HEK293T (cell line): ENCODE results near the gene MAPK8IP3.

Experiments used
- ARNT ChIP-seq: fragments of 450-650 bp; IDR thresholded peaks from 2 replicates; pipeline ENCODE4 v1.6.1; 2017; ENCODE audit warnings: mild to moderate bottlenecking
- BHLHE40 ChIP-seq: fragments of 450-650 bp; IDR thresholded peaks from 2 replicates; pipeline ENCODE4 v1.6.1; 2016; ENCODE audit warnings: mild to moderate bottlenecking, moderate library complexity, borderline replicate concordance
- CTBP1 ChIP-seq: fragments of 450-650 bp; IDR thresholded peaks from 2 replicates; pipeline ENCODE4 v1.6.1; 2016; ENCODE audit warnings: borderline replicate concordance
- FOXK2 ChIP-seq: fragments of 450-650 bp; IDR thresholded peaks from 2 replicates; pipeline ENCODE4 v1.6.1; 2016; ENCODE audit warnings: mild to moderate bottlenecking
- PKNOX1 ChIP-seq: fragments of 450-650 bp; IDR thresholded peaks from 2 replicates; pipeline ENCODE4 v1.6.1; 2016
- SUZ12 ChIP-seq: fragments of 450-650 bp; IDR thresholded peaks from 2 replicates; pipeline ENCODE4 v1.6.1; 2016; ENCODE audit warnings: mild to moderate bottlenecking
- TARDBP ChIP-seq: fragments of 450-650 bp; IDR thresholded peaks from 2 replicates; pipeline ENCODE4 v1.6.1; 2016

- TF ChIP-seq BHLHE40 (no peak), CTBP1 (no peak), ARNT (no peak), SUZ12 (no peak), FOXK2 (no peak), TARDBP (no peak), PKNOX1 (peak; percentile 62)
These were observed 47.0 kb upstream of the MAPK8IP3 start for GRCh38 chr16:1659031-1659430.
